AG10803 (cell line): ENCODE results near the gene TAS1R3.

Source experiments
- DNase-seq: peaks from one replicate; pipeline ENCODE4 v3.0.0; 2010; ENCODE audit warnings: low read depth
- H3K4me3 ChIP-seq: 2 replicates; pipeline ENCODE4 v1.5.1; 2011; ENCODE audit warnings: mild to moderate bottlenecking, low read length, control low read depth
- CTCF ChIP-seq: conservative IDR thresholded peaks from 2 replicates; pipeline ENCODE4 v1.5.1; 2011; ENCODE audit warnings: mild to moderate bottlenecking, low read length, control low read depth, inconsistent platforms

Gene TAS1R3

GRCh38 chr1:1377540-1378205, 46.6 kb downstream of the TAS1R3 start:
- H3K4me3 ChIP-seq = no peak overlapping the region
- no peak for DNase-seq
- no peak for TF ChIP-seq CTCF

- DNase-seq = no peak
- TF ChIP-seq CTCF = no peak
- no peak overlapping the region for H3K4me3 ChIP-seq
Observed at GRCh38 chr1:1380860-1381259, 49.8 kb downstream of the TAS1R3 start.

GRCh38 chr1:1381294-1381693, 50.2 kb downstream of the TAS1R3 start:
- H3K4me3 ChIP-seq = no peak overlapping the region
- no peak for TF ChIP-seq CTCF
- DNase-seq = no peak
